ENCODE results near the gene NRXN3. TPM values are rescaled to one million over a fixed set of nuclear protein-coding genes. Genes with fewer than 3 reads are reported as not detected.
"Not testable (repeated sequence)": the region's sequence is repeated elsewhere in the genome, so short reads cannot be mapped to it uniquely, and the experiment has no call there.

NRXN3 gene
- total RNA-seq, 2 experiments from 2014 or later: not detected

GRCh38 chr14:78519863-78520262, 349.7 kb downstream of the NRXN3 start:
- Mint-ChIP-seq H3K9me3 (no peaks in the 10 kb centered on the region), H3K27me3 (no peaks in the 10 kb centered on the region), H3K27ac (no peak overlapping the region), H3K4me1 (no peaks in the 10 kb centered on the region), H3K36me3 (ENCODE audit: low read depth) (no peaks in the 10 kb centered on the region), H3K4me3 (no peak overlapping the region)
- peak; percentile 49 for DNase-seq
- CTCF ChIA-PET: no interaction called here
- POLR2A ChIA-PET: no interaction called here

DNA sequence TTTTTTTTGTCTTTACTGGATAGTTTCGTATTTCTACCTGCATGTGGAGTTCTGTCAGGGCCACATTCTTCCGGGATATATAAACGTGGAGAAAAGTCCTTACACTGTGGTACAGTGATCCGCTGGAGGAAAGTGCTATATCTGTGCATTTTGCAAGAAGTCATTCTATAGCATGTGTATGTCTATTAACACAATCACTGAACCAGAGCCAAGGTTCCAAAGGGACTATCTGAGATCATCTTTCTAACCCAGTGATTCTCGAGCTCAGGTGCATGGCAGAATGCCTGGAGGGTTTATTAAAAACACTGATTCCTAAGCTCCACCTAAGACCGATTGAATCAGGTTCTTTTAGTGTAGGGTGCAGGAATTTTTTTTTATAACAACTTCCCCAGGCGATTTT, 354.0 kb downstream of the NRXN3 start:
- Mint-ChIP-seq H3K4me1 (no peaks in the 10 kb centered on the region), H3K36me3 (ENCODE audit: low read depth) (no peaks in the 10 kb centered on the region), H3K4me3 (no peak overlapping the region), H3K27ac (no peak overlapping the region), H3K9me3 (no peaks in the 10 kb centered on the region), H3K27me3 (no peaks in the 10 kb centered on the region)
- CTCF ChIA-PET: no interaction called here
- DNase-seq: no peak
- POLR2A ChIA-PET: no interaction called here

GRCh38 chr14:78524766-78525165, 354.6 kb downstream of the NRXN3 start:
- Mint-ChIP-seq H3K27me3 (no peaks in the 10 kb centered on the region), H3K4me1 (no peaks in the 10 kb centered on the region), H3K27ac (no peak overlapping the region), H3K36me3 (ENCODE audit: low read depth) (no peaks in the 10 kb centered on the region), H3K4me3 (no peak overlapping the region), H3K9me3 (no peaks in the 10 kb centered on the region)
- ChIA-PET CTCF (no interaction called here), POLR2A (interaction anchor here (0.6 kb wide), 1 partner anchor 294 kb away, joined by 3 read pairs; no protein-coding TSS in a partner anchor)
- no peak for DNase-seq

- no peaks in the 10 kb centered on the region for H3K36me3 Mint-ChIP-seq (ENCODE audit: low read depth)
- no peak overlapping the region for H3K27ac Mint-ChIP-seq
- POLR2A ChIA-PET: no interaction called here
- DNase-seq: peak; percentile 34
- H3K9me3 Mint-ChIP-seq: no peaks in the 10 kb centered on the region
- CTCF ChIA-PET: no interaction called here
- H3K4me1 Mint-ChIP-seq: no peaks in the 10 kb centered on the region
- H3K27me3 Mint-ChIP-seq: no peaks in the 10 kb centered on the region
- H3K4me3 Mint-ChIP-seq: no peak overlapping the region
These were observed 359.9 kb downstream of the NRXN3 start for GRCh38 chr14:78530078-78530477.

GRCh38 chr14:78534141-78534540, 364.0 kb downstream of the NRXN3 start:
- no peak for DNase-seq
- Mint-ChIP-seq H3K36me3 (ENCODE audit: low read depth) (no peaks in the 10 kb centered on the region), H3K27ac (no peak overlapping the region), H3K4me3 (no peak overlapping the region), H3K4me1 (no peaks in the 10 kb centered on the region), H3K27me3 (no peaks in the 10 kb centered on the region), H3K9me3 (peaks cover 3% of the 10 kb centered on the region)
- POLR2A ChIA-PET: no interaction called here
- CTCF ChIA-PET: no interaction called here

GRCh38 chr14:78535041-78535440, 364.9 kb downstream of the NRXN3 start:
- ChIA-PET CTCF (no interaction called here), POLR2A (no interaction called here)
- no peak overlapping the region for H3K27ac Mint-ChIP-seq
- H3K4me1 Mint-ChIP-seq: no peaks in the 10 kb centered on the region
- H3K27me3 Mint-ChIP-seq: no peaks in the 10 kb centered on the region
- H3K9me3 Mint-ChIP-seq: peaks cover 3% of the 10 kb centered on the region
- DNase-seq: no peak
- H3K36me3 Mint-ChIP-seq (ENCODE audit: low read depth): no peaks in the 10 kb centered on the region
- no peak overlapping the region for H3K4me3 Mint-ChIP-seq

GRCh38 chr14:78541788-78542187, 371.6 kb downstream of the NRXN3 start:
- H3K27ac Mint-ChIP-seq; H3K4me1 Mint-ChIP-seq; POLR2A ChIA-PET; H3K27me3 Mint-ChIP-seq; H3K36me3 Mint-ChIP-seq (ENCODE audit: low read depth); CTCF ChIA-PET; DNase-seq; H3K4me3 Mint-ChIP-seq; H3K9me3 Mint-ChIP-seq: not testable (repeated sequence)

- H3K36me3 Mint-ChIP-seq (ENCODE audit: low read depth): no peaks in the 10 kb centered on the region
- POLR2A ChIA-PET: no interaction called here
These were observed 373.3 kb downstream of the NRXN3 start for GRCh38 chr14:78543433-78543832.

DNA sequence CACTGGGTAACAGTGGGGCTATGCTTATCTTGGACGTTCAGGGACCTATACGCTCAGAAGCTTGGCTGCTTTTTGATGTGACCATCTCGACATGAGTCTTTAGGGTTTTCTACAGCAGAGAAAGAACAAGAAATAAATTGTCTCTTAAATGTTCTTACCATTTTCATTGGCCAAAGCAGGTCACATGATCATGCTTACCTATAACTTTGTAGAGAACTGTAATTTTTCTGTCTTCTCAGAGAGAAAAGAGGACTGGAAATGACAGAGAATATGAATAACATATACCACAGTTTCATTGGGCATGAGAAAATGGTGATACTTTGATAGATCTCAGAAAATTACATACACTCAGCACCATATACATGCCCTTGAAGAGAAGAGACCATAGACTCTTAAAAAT, 390.9 kb downstream of the NRXN3 start:
- no peaks in the 10 kb centered on the region for H3K27me3 Mint-ChIP-seq
- no peak for DNase-seq
- no peaks in the 10 kb centered on the region for H3K9me3 Mint-ChIP-seq
- no peaks in the 10 kb centered on the region for H3K4me1 Mint-ChIP-seq
- POLR2A ChIA-PET: no interaction called here
- H3K36me3 Mint-ChIP-seq (ENCODE audit: low read depth): no peaks in the 10 kb centered on the region
- CTCF ChIA-PET: no interaction called here
- H3K27ac Mint-ChIP-seq: no peak overlapping the region
- H3K4me3 Mint-ChIP-seq: no peak overlapping the region

More at GRCh38 chr14:78543433-78543832, 373.3 kb downstream of the NRXN3 start:
- no peak overlapping the region for H3K27ac Mint-ChIP-seq
- DNase-seq: no peak
- no peaks in the 10 kb centered on the region for H3K27me3 Mint-ChIP-seq
- CTCF ChIA-PET: no interaction called here
- no peak overlapping the region for H3K4me3 Mint-ChIP-seq
- no peaks in the 10 kb centered on the region for H3K9me3 Mint-ChIP-seq
- no peaks in the 10 kb centered on the region for H3K4me1 Mint-ChIP-seq

- Mint-ChIP-seq H3K27me3 (no peaks in the 10 kb centered on the region), H3K9me3 (no peaks in the 10 kb centered on the region), H3K4me1 (no peaks in the 10 kb centered on the region), H3K4me3 (no peak overlapping the region), H3K27ac (no peak overlapping the region), H3K36me3 (ENCODE audit: low read depth) (no peaks in the 10 kb centered on the region)
- ChIA-PET POLR2A (no interaction called here), CTCF (interaction anchor here (0.6 to 1.4 kb wide), 7 partner anchors 10 to 543 kb away, joined by 3 to 5 read pairs (median 3); no protein-coding TSS in a partner anchor)
- peak; percentile 61 for DNase-seq
These were observed 396.1 kb downstream of the NRXN3 start for GRCh38 chr14:78566026-78566858.

DNA sequence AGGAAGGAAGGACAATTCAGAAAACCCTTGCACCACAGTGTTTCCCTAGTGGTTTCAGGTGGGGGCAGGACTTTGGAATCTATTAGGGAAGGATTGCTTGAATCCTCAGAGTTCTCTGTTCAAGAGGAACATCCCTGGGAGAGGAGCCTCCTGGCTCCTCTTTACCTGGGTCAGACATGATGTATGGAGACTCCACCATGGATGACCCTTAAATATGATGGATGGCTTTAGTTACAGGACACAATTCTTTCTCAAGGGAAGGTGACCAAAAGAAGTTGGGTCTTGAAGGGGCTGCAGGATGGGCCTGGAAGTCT, 396.6 kb downstream of the NRXN3 start:
- DNase-seq: no peak
- ChIA-PET CTCF (interaction anchor here (0.6 to 1.1 kb wide), 4 partner anchors 21 to 121 kb away, joined by 3 read pairs; no protein-coding TSS in a partner anchor), POLR2A (no interaction called here)
- H3K4me3 Mint-ChIP-seq: no peak overlapping the region
- H3K27ac Mint-ChIP-seq: no peak overlapping the region
- H3K27me3 Mint-ChIP-seq: no peaks in the 10 kb centered on the region
- no peaks in the 10 kb centered on the region for H3K9me3 Mint-ChIP-seq
- no peaks in the 10 kb centered on the region for H3K4me1 Mint-ChIP-seq
- no peaks in the 10 kb centered on the region for H3K36me3 Mint-ChIP-seq (ENCODE audit: low read depth)

DNA sequence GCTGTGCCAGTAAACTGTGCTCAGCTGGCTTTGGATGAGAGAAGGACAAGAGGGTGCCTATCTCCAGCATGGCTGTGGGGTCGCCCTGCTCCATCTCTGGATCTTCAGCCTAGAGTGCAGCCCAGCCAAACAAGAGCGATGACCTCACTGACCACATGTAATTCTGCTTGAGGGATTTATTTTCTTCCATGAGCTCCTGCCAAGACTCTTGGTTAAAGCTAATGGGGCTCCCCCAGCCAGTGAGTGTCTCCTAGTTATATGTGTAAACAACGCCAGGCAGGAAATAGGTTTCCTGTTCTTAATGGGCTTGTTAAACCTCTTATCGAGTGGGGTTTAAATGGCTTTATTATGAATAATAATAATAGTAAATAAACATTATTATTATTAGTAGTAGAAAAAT, 397.2 kb downstream of the NRXN3 start:
- no peaks in the 10 kb centered on the region for H3K36me3 Mint-ChIP-seq (ENCODE audit: low read depth)
- CTCF ChIA-PET: no interaction called here

GRCh38 chr14:78573736-78574135, 403.6 kb downstream of the NRXN3 start:
- H3K4me1 Mint-ChIP-seq; H3K27ac Mint-ChIP-seq; H3K36me3 Mint-ChIP-seq (ENCODE audit: low read depth); CTCF ChIA-PET; H3K9me3 Mint-ChIP-seq; POLR2A ChIA-PET; DNase-seq; H3K27me3 Mint-ChIP-seq; H3K4me3 Mint-ChIP-seq: not testable (repeated sequence)

More for the DNA sequence above, 397.2 kb downstream of the NRXN3 start:
- Mint-ChIP-seq H3K27ac (no peak overlapping the region), H3K27me3 (no peaks in the 10 kb centered on the region), H3K4me3 (no peak overlapping the region), H3K4me1 (no peaks in the 10 kb centered on the region), H3K9me3 (no peaks in the 10 kb centered on the region)
- no peak for DNase-seq
- POLR2A ChIA-PET: no interaction called here

DNA sequence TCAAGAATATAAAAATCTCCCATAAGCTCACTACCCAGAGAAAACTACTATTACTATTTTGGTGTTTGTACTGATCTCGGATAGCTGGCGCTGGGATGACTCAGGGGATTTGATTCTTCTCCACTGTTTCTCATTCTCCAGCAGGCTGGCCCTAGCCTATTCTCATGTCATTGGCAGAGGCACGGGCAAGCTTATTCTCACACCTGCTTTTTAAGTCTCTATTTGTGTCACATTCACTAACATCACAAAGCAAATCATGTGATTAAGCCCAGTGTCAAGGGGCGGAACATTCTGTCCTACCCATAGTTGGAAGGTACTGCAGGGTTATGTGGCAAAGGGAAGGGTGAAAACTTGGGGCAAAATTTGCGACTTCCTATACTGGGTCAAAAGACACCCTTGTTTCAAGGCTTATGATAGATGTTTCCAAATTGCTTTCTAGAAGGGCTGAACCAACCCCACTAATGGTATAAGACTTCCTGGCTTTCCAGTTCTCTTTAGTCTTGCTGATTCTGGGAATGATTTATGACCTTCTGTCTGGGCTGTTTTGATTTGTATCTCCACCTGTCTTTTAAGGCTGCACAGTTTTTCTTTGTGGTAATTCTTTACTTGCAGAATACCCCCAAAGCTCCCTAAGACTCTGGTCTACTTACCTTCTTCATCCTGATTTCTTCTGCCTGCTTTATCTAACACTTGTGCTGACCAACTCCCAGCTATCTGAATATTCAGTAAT, 406.4 kb downstream of the NRXN3 start:
- H3K4me3 Mint-ChIP-seq: no peak overlapping the region
- CTCF ChIA-PET: no interaction called here
- no peaks in the 10 kb centered on the region for H3K27me3 Mint-ChIP-seq
- no peaks in the 10 kb centered on the region for H3K4me1 Mint-ChIP-seq
- peaks cover 10% of the 10 kb centered on the region for H3K9me3 Mint-ChIP-seq
- H3K27ac Mint-ChIP-seq: no peak overlapping the region
- H3K36me3 Mint-ChIP-seq (ENCODE audit: low read depth): no peaks in the 10 kb centered on the region
- no peak for DNase-seq
- POLR2A ChIA-PET: no interaction called here
